ENCODE measurements around the gene MCM7.

GRCh38 chr7:100115026-100115425 is 13.8 kb upstream of the MCM7 start:
- TF ChIP-seq ZBTB34 (CRISPR knock-in tag; IDR thresholded peaks at IDR 0.05) (no peak), SIN3A (IDR thresholded peaks at IDR 0.05; ENCODE audit: borderline replicate concordance, low read depth, low read length) (no peak), ZNF510 (CRISPR knock-in tag; IDR thresholded peaks at IDR 0.05; ENCODE audit: low read depth) (no peak), MLLT10 (CRISPR knock-in tag; IDR thresholded peaks at IDR 0.05) (no peak), TSC22D2 (CRISPR knock-in tag; IDR thresholded peaks at IDR 0.05; ENCODE audit: borderline replicate concordance) (no peak)
- TF ChIP-seq, protein P1, sequence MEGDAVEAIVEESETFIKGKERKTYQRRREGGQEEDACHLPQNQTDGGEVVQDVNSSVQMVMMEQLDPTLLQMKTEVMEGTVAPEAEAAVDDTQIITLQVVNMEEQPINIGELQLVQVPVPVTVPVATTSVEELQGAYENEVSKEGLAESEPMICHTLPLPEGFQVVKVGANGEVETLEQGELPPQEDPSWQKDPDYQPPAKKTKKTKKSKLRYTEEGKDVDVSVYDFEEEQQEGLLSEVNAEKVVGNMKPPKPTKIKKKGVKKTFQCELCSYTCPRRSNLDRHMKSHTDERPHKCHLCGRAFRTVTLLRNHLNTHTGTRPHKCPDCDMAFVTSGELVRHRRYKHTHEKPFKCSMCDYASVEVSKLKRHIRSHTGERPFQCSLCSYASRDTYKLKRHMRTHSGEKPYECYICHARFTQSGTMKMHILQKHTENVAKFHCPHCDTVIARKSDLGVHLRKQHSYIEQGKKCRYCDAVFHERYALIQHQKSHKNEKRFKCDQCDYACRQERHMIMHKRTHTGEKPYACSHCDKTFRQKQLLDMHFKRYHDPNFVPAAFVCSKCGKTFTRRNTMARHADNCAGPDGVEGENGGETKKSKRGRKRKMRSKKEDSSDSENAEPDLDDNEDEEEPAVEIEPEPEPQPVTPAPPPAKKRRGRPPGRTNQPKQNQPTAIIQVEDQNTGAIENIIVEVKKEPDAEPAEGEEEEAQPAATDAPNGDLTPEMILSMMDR (CRISPR knock-in tag; IDR thresholded peaks at IDR 0.05), result no peak

Measured in HepG2 (cell line).